Mesenteric fat pad (tissue), 1 donor: ENCODE measurements around the gene MLLT6. TPM values are rescaled to one million over a fixed set of nuclear protein-coding genes. Genes with fewer than 3 reads are reported as not detected.
"Not testable (repeated sequence)": the region's sequence is repeated elsewhere in the genome, so short reads cannot be mapped to it uniquely, and the experiment has no call there.

ENCODE experiments used
- DNase-seq: peaks from one replicate; pipeline ENCODE4 v3.0.0-alpha.2; 2020; ENCODE audit warnings: low spot score
- total RNA-seq: library from RNA; stranded (reverse); fragmentation: NEBNext Ultra II Directional; extraction: Animal tissue kit (Norgen Biotek cat#: 25700); gene quantifications from one replicate; pipeline ENCODE4 v1.2.1, GENCODE V29; 2021
- donor health status: DM: yes; HTN: yes; CAD: no.

MLLT6 gene
- total RNA-seq, 1 donor from 2014 or later: 77.0 TPM

DNA sequence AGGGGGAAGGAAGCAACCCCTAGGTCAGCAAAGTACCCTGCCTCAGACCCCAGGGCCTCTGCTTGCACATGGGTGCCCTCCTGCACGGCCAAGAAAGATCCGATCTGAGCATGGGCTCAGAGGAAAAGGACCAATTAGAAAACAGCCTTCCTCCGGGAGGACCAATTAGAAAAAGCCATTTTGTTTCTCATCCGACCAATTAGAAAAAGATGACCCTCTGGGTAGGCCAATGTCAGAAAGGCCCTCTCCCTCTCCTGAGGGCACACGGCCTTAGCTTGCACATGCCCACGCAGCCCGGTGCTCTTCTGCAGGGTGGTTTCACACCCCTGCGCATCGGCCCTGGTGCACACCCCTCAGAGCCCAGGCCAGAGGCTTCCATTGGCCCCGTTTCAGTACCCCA, 20.0 kb downstream of the MLLT6 start:
- no peak for DNase-seq

- DNase-seq: not testable (repeated sequence)
These were observed 21.1 kb downstream of the MLLT6 start for GRCh38 chr17:38726145-38726544.

DNA sequence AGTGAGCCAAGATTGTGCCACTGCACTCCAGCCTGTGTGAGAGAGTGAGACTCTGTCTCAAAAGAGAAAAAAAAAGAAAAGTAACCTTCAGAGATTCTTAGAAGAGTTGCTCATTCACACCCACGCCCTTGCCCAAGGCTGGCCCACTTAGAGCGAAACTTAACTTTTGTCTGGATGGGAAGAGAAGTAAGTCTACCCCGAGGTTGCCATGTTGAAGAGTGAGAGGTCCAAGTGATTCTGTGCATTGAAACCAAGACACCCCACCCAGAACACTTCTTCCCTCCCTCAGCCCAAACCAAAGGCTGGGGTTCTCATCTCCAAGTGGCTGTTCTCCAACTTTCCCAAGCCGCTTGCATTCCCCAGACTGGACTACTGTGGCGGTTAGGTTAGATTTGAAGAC, 22.7 kb downstream of the MLLT6 start:
- no peak for DNase-seq

GRCh38 chr17:38728290-38728831, 23.3 kb downstream of the MLLT6 start:
- no peak for DNase-seq

- DNase-seq: no peak
These were observed 24.4 kb downstream of the MLLT6 start for GRCh38 chr17:38729368-38729885.

- peak; percentile 95 for DNase-seq
These were observed 24.9 kb downstream of the MLLT6 start, which contains the start of gene CISD3 for GRCh38 chr17:38729886-38730525. Gene CISD3 (plus strand): TSS chr17:38730341. CDS start chr17:38730359, 18 bp downstream.

DNA sequence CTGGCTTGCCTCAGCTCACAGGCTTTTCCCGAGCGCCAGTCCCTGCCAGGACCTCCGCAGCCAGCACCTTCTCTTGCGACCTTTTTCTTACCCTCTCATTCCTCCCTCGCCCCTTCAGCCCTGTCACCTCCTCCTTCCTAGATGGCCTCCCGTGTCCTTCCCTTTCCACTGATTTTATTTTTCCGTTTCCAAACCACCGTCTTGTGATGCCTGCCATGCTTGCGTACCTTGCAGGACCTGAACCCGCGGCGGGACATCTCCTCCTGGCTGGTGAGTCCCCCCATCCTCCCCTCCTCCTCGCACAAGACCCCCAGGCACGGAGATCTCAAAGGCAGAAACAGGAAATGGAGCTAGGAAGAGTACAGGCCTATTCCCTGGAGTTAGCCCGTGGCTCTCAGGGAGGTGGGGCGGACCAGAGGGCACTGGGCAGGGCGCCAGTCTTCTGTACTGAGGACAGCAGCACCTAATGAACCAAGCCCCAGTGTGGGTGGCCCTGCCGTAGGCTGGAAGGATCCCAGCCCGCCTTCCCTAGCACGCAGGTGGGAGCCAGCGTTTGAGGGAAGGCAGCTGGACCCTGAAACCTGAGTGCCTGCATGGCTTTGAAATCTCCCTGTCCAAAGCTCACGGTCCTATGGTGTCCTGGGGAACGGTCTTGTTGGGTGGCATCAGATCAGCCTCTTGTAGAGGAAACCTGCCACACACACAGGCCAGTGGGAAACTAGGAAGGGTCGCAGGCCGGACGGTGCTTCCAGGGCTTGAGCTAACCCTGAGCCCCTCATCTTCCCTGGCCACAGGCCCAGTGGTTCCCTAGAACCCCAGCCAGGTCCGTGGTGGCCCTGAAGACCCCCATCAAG, 25.7 kb downstream of the MLLT6 start:
- DNase-seq: no peak

DNA sequence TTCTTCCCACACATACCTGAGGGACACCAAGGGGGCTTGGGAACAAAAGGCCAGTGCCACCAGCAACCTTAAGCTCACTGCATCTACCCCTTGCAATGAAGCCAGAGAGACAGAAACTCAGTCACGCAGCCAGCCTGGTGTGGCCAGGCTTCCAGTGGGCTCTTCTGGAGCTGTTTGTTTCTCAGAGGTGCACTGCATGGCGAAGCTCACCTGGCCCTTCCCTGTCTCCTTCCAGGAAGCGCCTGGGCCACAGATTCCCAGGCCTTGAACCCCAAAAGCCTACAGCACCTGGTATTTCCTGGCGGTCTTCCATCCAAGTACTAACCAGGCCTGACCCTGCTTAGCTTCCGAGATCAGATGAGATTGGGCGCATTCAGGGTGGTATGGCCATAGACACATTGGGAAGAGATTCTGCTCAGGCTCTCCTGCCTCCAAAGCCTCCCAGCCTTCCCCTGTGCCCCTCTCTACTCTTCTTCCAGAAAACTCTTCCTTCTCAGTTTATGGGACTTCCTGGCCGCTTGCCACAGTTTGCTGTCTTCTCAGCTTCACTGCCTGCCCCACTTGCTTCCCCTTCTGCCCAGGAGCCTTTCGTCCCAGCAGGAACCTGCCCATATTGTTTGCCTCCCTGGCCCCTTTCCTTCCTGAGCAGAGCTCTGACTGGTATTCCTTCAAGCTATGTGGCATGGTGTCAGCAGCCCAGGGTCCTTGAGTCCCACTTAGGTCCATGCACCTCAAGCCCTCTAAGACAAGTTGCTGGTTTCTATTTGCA, 26.6 kb downstream of the MLLT6 start:
- DNase-seq: no peak

DNA sequence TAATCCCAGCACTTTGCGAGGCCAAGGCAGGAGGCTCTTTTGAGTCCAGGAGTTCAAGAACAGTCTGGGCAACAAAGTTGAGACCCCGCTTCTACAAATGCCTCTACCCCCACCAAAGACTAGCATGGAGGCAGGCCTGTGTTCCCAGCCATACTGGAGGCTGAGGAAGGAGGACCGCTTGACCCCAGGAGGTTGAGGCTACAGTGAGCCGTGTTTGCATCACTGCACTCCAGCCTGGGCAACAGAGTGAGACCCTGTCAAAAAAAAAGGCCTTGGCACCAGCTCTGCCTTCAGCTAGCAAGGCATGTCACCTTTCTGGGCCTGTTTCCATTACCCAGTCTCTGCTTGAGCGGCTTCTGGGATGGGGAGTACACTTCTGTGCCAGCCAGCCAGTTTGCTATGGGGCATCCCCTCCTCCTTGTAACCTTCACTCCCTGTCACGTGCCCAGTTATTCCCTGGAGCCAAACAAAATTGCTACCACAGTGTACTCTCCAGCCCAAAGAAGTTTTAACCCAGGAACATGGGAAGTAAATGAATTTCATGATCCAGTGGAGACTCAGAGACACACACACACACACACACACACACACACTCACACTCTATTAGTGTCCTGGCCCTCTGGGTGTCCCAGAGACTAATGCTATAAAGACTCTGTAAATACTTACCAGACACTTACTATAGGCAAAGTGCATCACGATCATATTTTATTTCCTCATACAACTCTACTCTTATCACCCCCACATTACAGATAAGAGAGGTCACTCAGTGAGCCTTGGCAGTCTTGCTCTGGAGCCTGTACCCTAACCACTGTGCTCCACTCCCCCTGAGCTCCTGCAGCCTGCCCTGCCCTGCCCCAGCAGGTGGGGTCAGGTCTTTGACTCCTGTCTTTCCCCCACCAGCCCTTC, 27.6 kb downstream of the MLLT6 start:
- DNase-seq: no peak

DNA sequence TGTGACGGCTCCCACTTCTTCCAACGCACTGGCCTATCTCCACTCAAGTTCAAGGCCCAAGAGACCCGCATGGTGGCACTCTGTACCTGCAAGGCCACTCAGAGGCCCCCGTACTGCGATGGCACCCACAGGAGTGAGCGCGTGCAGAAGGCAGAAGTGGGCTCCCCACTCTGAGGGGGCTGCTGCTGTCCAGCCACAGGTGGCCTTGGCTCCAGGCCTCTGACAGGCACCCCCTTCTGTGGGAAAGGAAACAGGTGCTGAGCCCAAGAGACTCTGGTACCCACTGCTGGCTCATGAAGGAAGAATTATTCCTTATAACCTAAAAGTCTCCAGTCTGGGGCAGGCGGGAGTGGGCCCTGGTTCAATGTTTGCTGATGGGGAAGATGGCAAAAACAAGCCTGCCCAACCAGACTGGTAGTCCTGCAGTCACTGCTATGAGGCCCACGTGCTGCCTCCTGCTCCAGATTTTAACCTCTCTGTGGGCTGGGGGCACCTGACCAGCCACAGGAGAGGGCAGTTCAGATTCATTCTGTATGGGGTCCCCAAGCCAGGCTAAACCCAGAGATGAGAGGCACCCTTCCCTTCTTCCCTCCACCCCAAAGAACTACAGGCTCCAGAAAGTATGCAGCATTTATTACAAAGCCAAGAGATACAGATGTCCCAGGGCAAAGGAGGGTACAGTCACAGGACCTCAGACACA, 28.4 kb downstream of the MLLT6 start:
- no peak for DNase-seq

DNA sequence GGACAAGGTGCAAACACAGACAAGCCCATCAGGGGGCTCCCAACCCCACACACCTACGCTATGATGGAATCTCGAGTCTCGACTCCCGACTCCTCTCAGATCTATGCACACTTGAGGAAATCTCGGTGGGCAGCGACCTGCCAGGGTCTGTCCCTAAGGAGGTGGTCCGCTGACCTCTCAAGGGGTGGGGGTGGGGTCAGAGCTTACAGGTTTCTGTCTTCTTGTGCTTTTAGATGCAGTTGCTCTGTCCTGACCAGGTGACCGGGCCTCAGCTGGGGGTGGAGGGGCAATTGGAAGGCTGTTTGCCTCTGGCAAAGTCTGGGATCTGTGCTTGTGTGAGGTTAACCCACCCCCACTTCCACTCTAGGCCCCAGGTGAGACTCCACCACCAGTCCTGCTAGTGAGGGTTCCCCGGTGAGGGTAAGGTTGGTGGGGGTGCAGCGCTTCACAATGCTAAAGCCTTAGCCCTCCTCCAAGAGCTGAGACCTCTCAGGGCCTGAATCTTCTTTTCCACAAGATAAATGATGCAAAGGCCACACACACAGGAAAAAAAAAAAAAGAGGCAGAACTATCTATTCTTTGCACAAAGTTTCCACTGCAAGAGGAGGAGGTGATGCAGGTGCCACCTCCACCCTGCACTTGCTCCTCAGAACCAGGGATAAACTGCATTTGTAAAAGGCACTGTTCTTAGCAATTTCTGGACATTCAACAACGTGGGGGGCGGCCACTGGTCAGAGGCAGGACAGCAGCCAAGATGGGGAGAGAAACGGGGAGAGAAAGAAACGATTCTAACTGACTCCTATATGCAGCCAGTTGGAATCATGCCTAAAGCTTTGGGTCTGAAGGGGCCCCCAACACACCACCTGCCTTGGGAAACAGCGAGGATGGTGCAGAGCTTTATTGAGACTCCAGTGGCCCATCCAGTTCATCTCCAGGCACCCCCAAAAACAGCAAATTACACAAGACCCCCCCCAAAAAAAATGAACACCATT, 29.2 kb downstream of the MLLT6 start:
- DNase-seq: no peak

- DNase-seq: no peak
These were observed 30.3 kb downstream of the MLLT6 start for GRCh38 chr17:38735161-38735997.

DNA sequence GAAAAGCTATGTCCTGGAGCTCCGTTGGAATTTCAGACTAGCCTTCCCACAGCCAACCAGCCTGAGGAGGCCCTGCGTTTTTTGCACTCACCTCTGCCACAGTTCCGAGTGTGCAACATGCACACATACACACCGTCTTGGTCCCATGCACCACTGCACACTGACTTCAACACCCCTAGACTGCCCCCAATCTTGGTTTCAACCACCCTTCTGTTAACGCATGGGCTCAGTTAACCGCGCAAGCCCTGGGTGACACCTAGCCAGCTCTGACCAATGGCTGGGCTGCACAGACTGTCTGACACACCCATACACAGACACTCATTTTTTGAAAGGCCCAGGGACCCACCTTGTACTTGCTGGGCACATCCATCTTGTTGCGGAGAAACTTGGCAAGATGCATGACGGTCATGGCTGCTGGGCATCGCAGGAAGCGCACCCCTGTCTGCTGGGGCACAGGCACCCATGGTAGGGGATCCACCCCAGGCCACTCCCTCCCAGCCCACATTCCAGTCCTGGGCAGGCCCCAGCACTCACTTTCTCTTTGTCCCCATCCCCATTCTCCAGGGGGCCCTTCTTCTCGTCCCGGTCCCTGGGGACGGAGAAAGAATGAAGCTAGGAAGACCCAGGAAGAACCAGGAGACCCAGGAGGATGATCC, 33.1 kb downstream of the MLLT6 start:
- DNase-seq: no peak

DNA sequence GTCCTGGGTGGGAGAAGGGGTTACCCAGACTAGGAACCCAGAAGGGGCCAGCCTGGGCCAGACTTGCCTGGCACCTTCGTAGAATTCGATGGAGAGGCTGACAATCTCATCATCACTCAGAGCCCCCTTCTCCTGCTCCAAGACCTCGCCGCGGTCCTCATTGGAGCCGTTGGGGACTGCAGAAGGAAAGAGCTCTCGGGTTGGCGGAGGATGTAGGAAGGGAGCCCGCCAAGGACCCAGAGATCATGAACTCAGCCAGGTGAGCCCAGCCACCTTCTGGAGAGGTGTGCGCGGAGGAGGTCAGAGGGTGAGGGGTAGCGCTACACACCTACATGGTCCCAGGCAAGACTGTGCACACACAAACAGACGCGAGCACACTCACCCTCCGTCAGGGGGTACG, 33.6 kb downstream of the MLLT6 start:
- DNase-seq: no peak

DNA sequence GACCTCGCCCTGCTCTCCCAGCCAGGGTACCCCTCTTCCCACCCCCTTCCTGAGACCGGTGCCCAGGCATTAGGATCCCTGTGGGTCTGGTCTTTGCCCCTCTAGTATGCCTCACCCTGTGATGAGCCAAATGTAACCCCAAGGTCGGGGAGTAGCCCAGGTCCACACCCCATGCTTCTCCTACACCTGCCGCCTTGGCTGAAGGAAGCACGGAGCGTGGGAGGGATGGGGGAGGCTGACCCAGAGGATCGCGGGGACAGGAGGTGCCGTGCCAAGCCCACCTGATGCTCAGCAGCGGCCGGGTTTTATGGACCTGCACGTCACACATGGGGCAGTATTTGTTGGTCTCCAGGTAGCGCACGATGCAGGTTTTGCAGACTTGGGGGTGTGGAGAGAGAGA, 34.2 kb downstream of the MLLT6 start:
- no peak for DNase-seq

DNA sequence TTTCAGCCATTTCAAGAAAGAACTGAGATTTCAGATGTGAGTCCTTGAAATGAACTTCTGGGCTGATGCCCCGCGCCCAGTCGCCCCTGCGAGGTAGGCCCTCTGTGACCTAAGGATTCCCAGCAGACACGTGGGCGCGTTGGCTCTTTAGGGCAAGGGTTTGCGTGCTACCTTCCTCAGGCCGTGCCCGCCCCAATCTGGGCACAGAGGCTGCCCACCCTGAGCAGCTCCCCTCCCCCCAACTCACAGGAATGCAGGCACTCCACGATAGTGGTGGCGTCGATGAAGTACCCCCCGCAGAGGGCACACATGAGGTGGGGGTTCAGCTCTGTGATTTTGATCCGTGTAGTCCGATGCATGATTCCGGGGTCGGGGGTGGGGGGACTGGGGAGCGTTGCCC, 35.0 kb downstream of the MLLT6 start:
- no peak for DNase-seq

DNA sequence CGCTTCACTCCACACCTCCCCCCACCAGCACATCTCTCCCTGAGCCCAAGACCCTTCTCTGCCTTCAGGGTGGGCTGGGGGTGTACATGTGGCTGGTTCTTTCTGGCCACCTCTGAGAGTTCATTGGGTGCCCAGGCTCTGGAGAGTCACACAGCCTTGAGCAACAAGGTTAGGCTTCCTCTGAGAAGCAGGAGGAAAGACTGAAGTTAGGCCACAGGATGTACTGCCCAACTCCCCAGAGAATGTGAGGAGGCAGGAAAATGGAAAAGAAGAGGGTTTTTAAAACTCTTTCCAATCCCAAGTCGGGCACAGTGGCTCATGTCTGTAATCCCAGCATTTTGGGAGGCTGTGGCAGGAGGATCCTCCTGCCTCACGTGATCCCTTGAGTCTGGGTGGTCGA, 35.7 kb downstream of the MLLT6 start:
- DNase-seq: no peak
